ENCODE measurements around the gene KRTAP3-2. TPM values are rescaled to one million over a fixed set of nuclear protein-coding genes. Genes with fewer than 3 reads are reported as not detected.

The KRTAP3-2 gene
- total RNA-seq = 0.16 TPM in 1 of 2 replicates, not detected in the other

DNA sequence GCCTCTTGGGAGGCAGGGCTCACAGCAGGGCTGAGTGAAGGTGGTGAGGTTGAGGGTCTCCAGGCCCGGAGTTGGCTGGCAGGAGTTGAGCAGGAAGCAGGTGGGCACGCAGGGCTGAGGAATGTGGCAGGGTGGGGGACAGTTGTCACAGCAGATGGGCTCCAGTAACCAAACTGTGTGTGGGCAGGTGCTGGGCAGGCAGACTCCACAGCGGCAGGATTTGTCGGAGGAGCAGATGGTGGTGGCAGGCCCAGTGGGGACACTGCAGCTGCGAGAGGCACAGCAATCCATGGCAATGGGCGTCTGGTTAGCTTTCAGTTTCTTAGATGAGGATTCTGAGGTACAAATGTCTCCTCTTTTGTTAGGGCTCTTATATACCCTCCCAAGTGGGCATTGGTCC, at the start of gene KRTAP3-2:
Gene KRTAP3-2, minus strand, starts transcription at position 344 of the 400 bp plus-strand sequence. Its CDS starts 53 bp downstream, at position 291.

DNA sequence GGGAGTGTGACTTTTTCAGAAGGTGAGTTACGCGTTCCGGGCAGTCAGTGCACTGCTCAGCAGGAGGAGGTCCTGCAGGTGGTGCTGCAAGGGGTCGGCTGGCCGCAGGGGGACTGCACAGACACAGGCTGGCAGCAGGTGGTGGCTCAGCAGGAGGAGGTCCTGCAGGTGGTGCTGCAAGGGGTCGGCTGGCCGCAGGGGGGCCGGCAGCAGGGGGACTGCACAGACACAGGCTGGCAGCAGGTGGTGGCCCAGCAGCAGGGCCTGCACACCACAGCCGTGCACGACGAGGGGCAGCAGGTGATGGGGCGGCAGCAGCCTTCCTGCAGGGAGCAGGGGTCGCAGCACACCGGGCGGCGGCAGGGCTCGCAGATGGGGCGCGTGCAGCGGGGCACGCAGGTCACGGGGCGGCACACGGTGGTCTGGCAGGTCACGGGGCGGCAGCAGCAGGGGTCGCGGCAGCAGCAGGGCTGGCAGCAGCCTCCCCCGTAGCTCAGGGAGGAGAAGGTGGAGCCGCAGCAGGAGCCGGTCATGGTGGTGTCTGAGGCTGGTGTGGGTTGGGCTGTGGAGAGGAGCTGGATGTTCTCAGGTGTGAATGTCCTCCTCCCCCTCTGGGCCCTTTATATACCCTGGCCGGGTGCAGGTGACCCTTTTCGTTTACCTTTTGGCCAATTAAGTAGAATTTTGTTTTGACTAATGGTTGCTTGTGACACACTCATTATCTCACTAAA, 47.2 kb upstream of the KRTAP3-2 start, which contains the start of gene KRTAP2-1:
Gene KRTAP2-1, minus strand, starts transcription at position 582 of the 731 bp plus-strand sequence. Its CDS starts 49 bp downstream, at position 533.

DNA sequence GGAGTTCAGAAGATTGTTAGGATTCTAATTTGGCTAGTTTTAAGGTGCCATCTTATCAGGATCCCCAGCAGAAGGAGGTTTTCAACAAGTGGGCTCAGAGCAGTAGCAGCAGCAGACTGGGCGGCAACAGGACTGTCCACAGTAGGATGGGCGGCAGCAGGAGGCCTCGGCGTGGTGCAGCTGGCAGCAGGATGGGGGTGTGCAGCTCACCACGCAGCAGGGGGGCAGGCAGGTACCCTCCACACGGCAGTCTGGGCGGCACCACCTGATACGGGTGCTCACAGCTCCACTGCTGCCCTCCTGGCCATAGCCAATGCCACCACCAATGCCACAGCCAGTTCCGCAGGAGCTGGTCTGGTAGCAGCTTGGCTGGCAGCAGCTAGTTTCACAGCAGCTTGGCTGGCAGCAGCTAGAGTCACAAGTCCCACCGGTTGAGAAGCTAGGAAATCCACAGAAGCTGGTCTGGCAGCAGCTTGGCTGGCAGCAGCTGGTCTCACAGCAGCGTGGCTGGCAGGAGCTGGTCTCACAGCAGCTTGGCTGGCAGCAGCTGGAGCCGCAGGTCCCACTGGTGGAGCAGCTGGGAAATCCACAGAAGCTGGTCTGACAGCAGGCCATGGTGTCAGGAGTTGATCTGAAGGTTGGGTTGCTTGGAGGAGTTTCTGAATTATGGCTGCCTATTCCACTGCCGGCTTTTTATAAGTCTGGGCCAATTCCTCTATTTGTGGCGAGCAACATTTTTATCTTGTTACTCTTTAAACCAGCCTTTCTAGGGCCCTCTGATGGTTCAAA, 41.3 kb upstream of the KRTAP3-2 start, which contains the start of gene KRTAP1-1:
Gene KRTAP1-1, minus strand, starts transcription at position 668 of the 789 bp plus-strand sequence. Its CDS starts 53 bp downstream, at position 615.

DNA sequence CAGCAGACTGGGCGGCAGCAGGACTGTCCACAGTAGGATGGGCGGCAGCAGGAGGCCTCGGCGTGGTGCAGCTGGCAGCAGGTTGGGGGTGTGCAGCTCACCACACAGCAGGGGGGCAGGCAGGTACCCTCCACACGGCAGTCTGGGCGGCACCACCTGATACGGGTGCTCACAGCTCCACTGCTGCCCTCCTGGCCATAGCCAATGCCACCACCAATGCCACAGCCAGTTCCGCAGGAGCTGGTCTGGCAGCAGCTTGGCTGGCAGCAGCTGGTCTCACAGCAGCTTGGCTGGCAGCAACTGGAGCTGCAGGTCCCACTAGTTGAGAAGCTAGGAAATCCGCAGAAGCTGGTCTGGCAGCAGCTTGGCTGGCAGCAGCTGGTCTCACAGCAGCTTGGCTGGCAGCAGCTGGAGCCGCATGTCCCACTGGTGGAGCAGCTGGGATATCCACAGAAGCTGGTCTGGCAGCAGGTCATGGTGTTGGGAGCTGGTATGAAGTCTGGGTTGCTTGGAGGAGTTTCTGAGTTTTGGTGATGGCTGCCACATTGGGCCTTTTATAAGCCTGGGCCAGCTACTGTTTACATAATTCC, 34.7 kb upstream of the KRTAP3-2 start, which contains the start of gene KRTAP1-3:
Gene KRTAP1-3, minus strand, starts transcription at position 529 of the 590 bp plus-strand sequence. Its CDS starts 53 bp downstream, at position 476.

DNA sequence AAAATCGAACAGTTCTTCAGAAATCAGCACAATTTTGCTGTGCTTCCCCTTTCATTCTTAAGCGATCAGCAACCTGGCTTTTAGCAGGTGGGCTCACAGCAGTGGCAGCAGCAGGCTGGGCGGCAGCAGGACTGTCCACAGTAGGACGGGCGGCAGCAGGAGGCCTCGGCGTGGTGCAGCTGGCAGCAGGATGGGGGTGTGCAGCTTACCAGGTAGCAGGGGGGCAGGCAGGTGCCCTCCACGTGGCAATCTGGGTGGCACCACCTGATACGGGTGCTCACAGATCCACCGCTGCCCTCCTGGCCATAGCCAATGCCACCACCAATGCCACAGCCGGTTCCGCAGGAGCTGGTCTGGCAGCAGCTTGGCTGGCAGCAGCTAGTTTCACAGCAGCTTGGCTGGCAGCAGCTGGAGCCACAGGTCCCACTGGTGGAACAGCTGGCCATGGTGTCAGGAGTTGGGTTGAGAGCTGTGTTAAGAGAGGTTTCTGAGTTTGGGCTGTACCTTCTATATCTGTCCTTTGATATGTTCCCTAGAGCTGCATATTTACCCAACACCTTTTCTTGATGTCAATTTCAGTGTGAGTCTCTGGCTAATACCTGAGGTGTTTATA, 30.0 kb upstream of the KRTAP3-2 start, which contains the start of gene KRTAP1-4:
Gene KRTAP1-4, minus strand, starts transcription at position 563 of the 613 bp plus-strand sequence. Its CDS starts 117 bp downstream, at position 446.

DNA sequence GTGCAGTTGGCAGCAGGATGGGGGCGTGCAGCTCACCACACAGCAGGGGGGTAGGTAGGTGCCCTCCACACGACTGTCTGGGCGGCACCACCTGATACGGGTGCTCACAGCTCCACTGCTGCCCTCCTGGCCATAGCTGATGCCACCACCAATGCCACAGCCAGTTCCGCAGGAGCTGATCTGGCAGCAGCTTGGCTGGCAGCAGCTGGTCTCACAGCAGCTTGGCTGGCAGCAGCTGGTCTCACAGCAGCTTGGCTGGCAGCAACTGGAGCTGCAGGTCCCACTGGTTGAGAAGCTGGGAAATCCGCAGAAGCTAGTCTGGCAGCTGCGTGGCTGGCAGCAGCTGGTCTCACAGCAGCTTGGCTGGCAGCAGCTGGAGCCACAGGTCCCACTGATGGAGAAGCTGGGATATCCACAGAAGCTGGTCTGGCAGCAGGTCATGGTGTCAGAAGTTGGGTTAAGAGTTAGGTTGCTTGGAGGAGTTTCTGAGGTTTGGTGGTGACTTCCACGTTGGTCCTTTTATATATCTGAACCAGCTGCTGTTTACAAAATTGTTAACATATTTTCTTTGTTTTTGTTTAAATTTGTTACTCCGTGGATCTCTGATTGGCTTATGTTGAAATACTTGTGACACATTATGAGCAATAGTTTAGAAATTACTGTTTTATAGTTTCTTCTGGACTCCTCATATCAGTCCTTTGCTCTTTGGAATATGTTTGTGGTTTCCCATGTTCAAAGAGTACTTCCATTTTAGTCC, 27.2 kb upstream of the KRTAP3-2 start, which contains the start of gene KRTAP1-5:
Gene KRTAP1-5, minus strand, starts transcription at position 494 of the 757 bp plus-strand sequence. Its CDS starts 53 bp downstream, at position 441.

DNA sequence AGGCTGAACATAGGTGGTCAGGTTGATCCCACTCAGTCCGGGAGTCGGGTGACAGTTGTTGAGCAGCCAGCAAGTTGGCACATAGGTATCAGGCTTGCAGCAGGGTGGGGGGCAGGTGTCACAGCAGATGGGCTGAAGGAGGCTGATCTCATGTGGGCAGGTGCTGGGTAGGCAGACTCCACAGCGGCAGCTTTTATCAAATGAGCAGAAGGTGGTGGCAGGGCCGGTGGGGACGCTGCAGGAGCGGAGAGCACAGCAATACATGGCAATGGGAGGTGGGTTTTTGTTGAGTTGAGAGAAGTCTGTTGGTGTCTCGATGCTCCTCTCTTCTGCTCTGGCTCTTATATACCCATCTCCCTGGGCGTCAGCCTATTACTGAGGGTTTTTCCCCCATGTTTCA, 9.1 kb upstream of the KRTAP3-2 start, which contains the start of gene KRTAP3-1:
Gene KRTAP3-1, minus strand, starts transcription at position 318 of the 400 bp plus-strand sequence. Its CDS starts 54 bp downstream, at position 264.

DNA sequence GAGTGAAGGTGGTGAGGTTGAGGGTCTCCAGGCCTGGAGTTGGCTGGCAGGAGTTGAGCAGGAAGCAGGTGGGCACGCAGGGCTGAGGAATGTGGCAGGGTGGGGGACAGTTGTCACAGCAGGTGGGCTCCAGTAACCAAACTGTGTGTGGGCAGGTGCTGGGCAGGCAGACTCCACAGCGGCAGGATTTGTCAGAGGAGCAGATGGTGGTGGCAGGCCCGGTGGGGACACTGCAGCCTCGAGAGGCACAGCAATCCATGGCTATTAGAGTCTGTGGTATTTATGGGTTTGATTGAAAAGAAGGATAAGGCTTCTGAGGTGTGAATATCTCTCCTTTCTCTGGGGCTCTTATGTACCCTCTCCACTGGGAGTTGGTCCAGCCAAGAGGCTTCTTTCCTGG, 5.9 kb downstream of the KRTAP3-2 start, which contains the start of gene KRTAP3-3:
Gene KRTAP3-3, minus strand, starts transcription at position 326 of the 400 bp plus-strand sequence. Its CDS starts 67 bp downstream, at position 259.

DNA sequence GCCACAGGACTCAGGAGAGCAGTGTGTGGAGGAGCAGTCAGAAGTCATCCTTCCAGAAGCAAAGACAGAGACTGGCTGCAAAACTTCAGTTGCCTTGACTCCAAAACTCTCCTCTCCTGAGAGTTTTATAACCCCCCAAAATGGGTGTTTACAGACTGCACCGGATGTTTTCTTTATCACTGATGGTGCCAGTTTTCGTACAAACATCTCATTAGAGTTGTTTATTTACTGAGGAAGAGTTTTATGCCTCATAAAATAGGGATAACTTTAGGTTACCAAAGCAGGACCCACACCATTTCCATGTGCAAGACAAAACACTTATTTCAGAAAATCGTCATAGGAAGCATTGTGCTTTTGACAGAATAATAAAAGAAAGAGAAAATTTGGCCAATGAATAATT, 15.5 kb downstream of the KRTAP3-2 start, which contains the start of gene KRT40:
Gene KRT40, minus strand, starts transcription at position 101 of the 400 bp plus-strand sequence. Its CDS starts 53 bp downstream, at position 48.

DNA sequence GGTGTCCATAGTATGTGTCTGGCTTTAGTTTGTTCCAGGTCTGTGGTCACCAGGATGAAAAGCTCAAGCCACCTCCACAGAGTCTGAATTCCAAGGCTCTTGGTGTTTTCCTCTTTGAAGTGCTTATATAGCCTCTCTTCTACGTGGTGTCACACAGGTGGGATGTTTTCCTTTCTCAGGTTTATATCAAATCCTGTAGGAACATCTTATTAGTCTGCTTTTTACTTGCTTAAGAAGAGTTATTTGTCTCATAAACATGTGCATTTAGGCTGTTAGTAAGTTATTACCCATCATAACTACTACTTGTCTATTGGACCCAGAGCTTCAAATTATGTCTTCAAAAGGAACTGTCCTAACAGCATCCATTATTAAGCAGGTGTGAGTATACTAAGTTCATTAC, 32.9 kb downstream of the KRTAP3-2 start, which contains the start of gene KRT39:
Gene KRT39, minus strand, starts transcription at position 101 of the 400 bp plus-strand sequence. Its CDS starts 92 bp downstream, at position 9.

Other genes starting within 250 kb of the KRTAP3-2 start
- not detected in 2 replicates for gene KRT25, start 244.6 kb downstream of the KRTAP3-2 start, total RNA-seq
- gene KRT26, start 227.7 kb downstream of the KRTAP3-2 start, total RNA-seq = not detected in 2 replicates
- gene KRT27, start 217.4 kb downstream of the KRTAP3-2 start, total RNA-seq = not detected in 2 replicates
- gene KRT28, start 199.9 kb downstream of the KRTAP3-2 start, total RNA-seq = not detected in 2 replicates
- gene KRT10, start 177.3 kb downstream of the KRTAP3-2 start, total RNA-seq = 3.0 and 4.9 TPM in 2 replicates
- gene KRT12, start 132.7 kb downstream of the KRTAP3-2 start, total RNA-seq = not detected in 2 replicates
- not detected in 2 replicates for gene KRT20, start 114.7 kb downstream of the KRTAP3-2 start, total RNA-seq
- gene KRT23, start 62.3 kb downstream of the KRTAP3-2 start, total RNA-seq = 1.1 TPM in 1 of 2 replicates, not detected in the other
- gene KRT39, start 33.0 kb downstream of the KRTAP3-2 start, total RNA-seq = not detected in 2 replicates
- not detected in 2 replicates for gene KRT40, start 15.6 kb downstream of the KRTAP3-2 start, total RNA-seq
- gene KRTAP3-3, start 5.7 kb downstream of the KRTAP3-2 start, total RNA-seq = not detected in 2 replicates
- gene KRTAP3-1, start 9.2 kb upstream of the KRTAP3-2 start, total RNA-seq = not detected in 2 replicates
- not detected in 2 replicates for gene KRTAP1-5, start 27.3 kb upstream of the KRTAP3-2 start, total RNA-seq
- not detected in 2 replicates for gene KRTAP1-4, start 30.3 kb upstream of the KRTAP3-2 start, total RNA-seq
- gene KRTAP1-3, start 35.0 kb upstream of the KRTAP3-2 start, total RNA-seq = not detected in 2 replicates
- not detected in 2 replicates for gene KRTAP1-1, start 41.5 kb upstream of the KRTAP3-2 start, total RNA-seq
- not detected in 2 replicates for gene KRTAP2-1, start 47.4 kb upstream of the KRTAP3-2 start, total RNA-seq
- not detected in 2 replicates for gene KRTAP2-2, start 55.3 kb upstream of the KRTAP3-2 start, total RNA-seq
- not detected in 2 replicates for gene KRTAP2-3, start 60.2 kb upstream of the KRTAP3-2 start, total RNA-seq
- not detected in 2 replicates for gene KRTAP2-4, start 66.0 kb upstream of the KRTAP3-2 start, total RNA-seq
- gene KRTAP4-7, start 84.2 kb upstream of the KRTAP3-2 start, total RNA-seq = not detected in 2 replicates
- gene KRTAP4-8, start 98.2 kb upstream of the KRTAP3-2 start, total RNA-seq = not detected in 2 replicates
- gene KRTAP4-16, start 102.3 kb upstream of the KRTAP3-2 start, total RNA-seq = not detected in 2 replicates
- gene KRTAP4-9, start 105.5 kb upstream of the KRTAP3-2 start, total RNA-seq = not detected in 2 replicates
- not detected in 2 replicates for gene KRTAP4-11, start 118.5 kb upstream of the KRTAP3-2 start, total RNA-seq
- gene KRTAP4-12, start 124.3 kb upstream of the KRTAP3-2 start, total RNA-seq = not detected in 2 replicates
- gene KRTAP4-6, start 140.6 kb upstream of the KRTAP3-2 start, total RNA-seq = not detected in 2 replicates
- not detected in 2 replicates for gene KRTAP4-5, start 149.9 kb upstream of the KRTAP3-2 start, total RNA-seq
- not detected in 2 replicates for gene KRTAP4-4, start 160.8 kb upstream of the KRTAP3-2 start, total RNA-seq
- gene KRTAP4-3, start 168.3 kb upstream of the KRTAP3-2 start, total RNA-seq = not detected in 2 replicates
- not detected in 2 replicates for gene KRTAP4-2, start 178.3 kb upstream of the KRTAP3-2 start, total RNA-seq
- not detected in 2 replicates for gene KRTAP4-1, start 185.0 kb upstream of the KRTAP3-2 start, total RNA-seq
- not detected in 2 replicates for gene KRTAP9-1, start 190.0 kb upstream of the KRTAP3-2 start, total RNA-seq
- not detected in 2 replicates for gene KRTAP9-2, start 226.7 kb upstream of the KRTAP3-2 start, total RNA-seq
- not detected in 2 replicates for gene KRTAP9-3, start 232.5 kb upstream of the KRTAP3-2 start, total RNA-seq
- gene KRTAP9-8, start 238.1 kb upstream of the KRTAP3-2 start, total RNA-seq = not detected in 2 replicates
- not detected in 2 replicates for gene KRTAP9-4, start 249.8 kb upstream of the KRTAP3-2 start, total RNA-seq